ENCODE measurements around the gene MLLT10.

- TF ChIP-seq EZH2 (IDR thresholded peaks at IDR 0.05; ENCODE audit: borderline replicate concordance, low read length) (no peak), CTCF (IDR thresholded peaks at IDR 0.05; ENCODE audit: low read length) (no peak)
Measured at GRCh38 chr10:21720090-21720489, 186.1 kb downstream of the MLLT10 start.
